Stimulated activated CD4-positive, alpha-beta T cell treated with anti-CD3 and anti-CD28 coated beads, TNF-alpha, amount 100 ng/mL, for 48 hours (primary cell): ENCODE results near the gene GLRX3.

ENCODE experiments used
- DNase-seq, 3 donors: peaks; one replicate each; pipeline ENCODE4 v3.0.0-alpha.2; 2020; ENCODE audit warnings: low read depth in 3 of 3

GLRX3 gene

GRCh38 chr10:130208807-130209206, 72.6 kb downstream of the GLRX3 start:
- DNase-seq = no peak

GRCh38 chr10:130212746-130213145, 76.6 kb downstream of the GLRX3 start:
- DNase-seq = no peak

GRCh38 chr10:130213286-130214080, 77.3 kb downstream of the GLRX3 start:
- no peak for DNase-seq

GRCh38 chr10:130214431-130214830, 78.2 kb downstream of the GLRX3 start:
- no peak for DNase-seq

GRCh38 chr10:130215151-130215930, 79.2 kb downstream of the GLRX3 start:
- DNase-seq = no peak

GRCh38 chr10:130215931-130216231, 79.7 kb downstream of the GLRX3 start:
- DNase-seq = no peak

GRCh38 chr10:130218181-130218641, 82.0 kb downstream of the GLRX3 start:
- DNase-seq = no peak

- no peak for DNase-seq
Measured at GRCh38 chr10:130218936-130219335, 82.7 kb downstream of the GLRX3 start.

GRCh38 chr10:130220251-130221185, 84.3 kb downstream of the GLRX3 start:
- no peak for DNase-seq

GRCh38 chr10:130221456-130222375, 85.5 kb downstream of the GLRX3 start:
- no peak for DNase-seq

- DNase-seq = no peak
Measured at GRCh38 chr10:130222381-130222780, 86.2 kb downstream of the GLRX3 start.

- no peak for DNase-seq
Measured at GRCh38 chr10:130224228-130224627, 88.0 kb downstream of the GLRX3 start.

GRCh38 chr10:130226012-130226411, 89.8 kb downstream of the GLRX3 start:
- no peak for DNase-seq

GRCh38 chr10:130227883-130228282, 91.7 kb downstream of the GLRX3 start:
- DNase-seq = no peak
